ENCODE results near the gene PLP2.
A peak's percentile ranks its signal among the peaks of the same experiment; 100 is the strongest.

The PLP2 gene

GRCh38 chrX:49204017-49204416, 32.3 kb downstream of the PLP2 start:
- H2BK120ac ChIP-seq (ENCODE audit: low read depth, low read length), result no peak overlapping the region
- no peak overlapping the region for H2BK15ac ChIP-seq (replicated peaks; ENCODE audit: low read depth)
- no peak overlapping the region for H2AK5ac ChIP-seq (ENCODE audit: low read length)
- no peaks in the 10 kb centered on the region for H3K36me3 ChIP-seq (ENCODE audit: control insufficient read depth, insufficient read depth, low read length)
- H3K4me1 ChIP-seq (ENCODE audit: control insufficient read depth, low read depth, low read length), result no peaks in the 10 kb centered on the region
- WGBS (ENCODE audit: extremely low coverage, insufficient coverage, low lambda C conversion rate), result no CpG with 5 or more reads among the region's 6 CpGs
- no peak overlapping the region for H4K8ac ChIP-seq (ENCODE audit: low read depth, low read length)
- H4K5ac ChIP-seq (ENCODE audit: low read length), result no peak overlapping the region
- no peak for DNase-seq
- no peak overlapping the region for H3K4me2 ChIP-seq (ENCODE audit: low read length)
- no peaks in the 10 kb centered on the region for H3K27me3 ChIP-seq (ENCODE audit: insufficient read depth, low read length, poor library complexity)
- H2BK5ac ChIP-seq (ENCODE audit: low read length), result no peak overlapping the region
- no peaks in the 10 kb centered on the region for H3K79me2 ChIP-seq (ENCODE audit: control insufficient read depth, insufficient read depth, low read length)
- no peaks in the 10 kb centered on the region for H3K79me1 ChIP-seq (ENCODE audit: low read length)
- H3K4me3 ChIP-seq (ENCODE audit: low read length), result no peak overlapping the region
- H3K4ac ChIP-seq (ENCODE audit: low read depth, low read length), result no peak overlapping the region
- no peak overlapping the region for H3K27ac ChIP-seq (ENCODE audit: low read depth, low read length)
- H3K18ac ChIP-seq (ENCODE audit: low read length), result no peak overlapping the region
- no peak overlapping the region for H3K9ac ChIP-seq (ENCODE audit: low read length)
- H3K23ac ChIP-seq (ENCODE audit: low read length), result no peak overlapping the region
- no peak overlapping the region for H3K56ac ChIP-seq (ENCODE audit: low read length)

GRCh38 chrX:49204709-49205108, 33.0 kb downstream of the PLP2 start:
- Histone ChIP-seq H2AK5ac (ENCODE audit: low read length) (no peak overlapping the region), H4K5ac (ENCODE audit: low read length) (no peak overlapping the region), H3K18ac (ENCODE audit: low read length) (no peak overlapping the region), H3K79me2 (ENCODE audit: control insufficient read depth, insufficient read depth, low read length) (no peaks in the 10 kb centered on the region), H2BK5ac (ENCODE audit: low read length) (no peak overlapping the region), H3K4me3 (ENCODE audit: low read length) (no peak overlapping the region), H3K56ac (ENCODE audit: low read length) (no peak overlapping the region), H3K4ac (ENCODE audit: low read depth, low read length) (no peak overlapping the region), H3K4me2 (ENCODE audit: low read length) (no peak overlapping the region), H3K27ac (ENCODE audit: low read depth, low read length) (no peak overlapping the region), H2BK15ac (replicated peaks; ENCODE audit: low read depth) (no peak overlapping the region), H3K36me3 (ENCODE audit: control insufficient read depth, insufficient read depth, low read length) (no peaks in the 10 kb centered on the region), H3K9ac (ENCODE audit: low read length) (no peak overlapping the region), H3K23ac (ENCODE audit: low read length) (no peak overlapping the region), H3K27me3 (ENCODE audit: insufficient read depth, low read length, poor library complexity) (no peaks in the 10 kb centered on the region), H3K79me1 (ENCODE audit: low read length) (no peaks in the 10 kb centered on the region), H3K4me1 (ENCODE audit: control insufficient read depth, low read depth, low read length) (no peaks in the 10 kb centered on the region), H2BK120ac (ENCODE audit: low read depth, low read length) (no peak overlapping the region), H4K8ac (ENCODE audit: low read depth, low read length) (no peak overlapping the region)
- WGBS (ENCODE audit: extremely low coverage, insufficient coverage, low lambda C conversion rate), result no CpG with 5 or more reads among the region's 4 CpGs
- no peak for DNase-seq

GRCh38 chrX:49205443-49205842, 33.7 kb downstream of the PLP2 start:
- WGBS (ENCODE audit: extremely low coverage, insufficient coverage, low lambda C conversion rate), result no CpG with 5 or more reads among the region's 13 CpGs
- H3K4me1 ChIP-seq (ENCODE audit: control insufficient read depth, low read depth, low read length), result no peaks in the 10 kb centered on the region

GRCh38 chrX:49206543-49206942, 34.8 kb downstream of the PLP2 start:
- Histone ChIP-seq H2BK15ac (replicated peaks; ENCODE audit: low read depth) (no peak overlapping the region), H3K27me3 (ENCODE audit: insufficient read depth, low read length, poor library complexity) (no peaks in the 10 kb centered on the region), H3K18ac (ENCODE audit: low read length) (no peak overlapping the region), H2BK5ac (ENCODE audit: low read length) (no peak overlapping the region), H3K27ac (ENCODE audit: low read depth, low read length) (no peak overlapping the region), H3K4me3 (ENCODE audit: low read length) (no peak overlapping the region), H3K23ac (ENCODE audit: low read length) (no peak overlapping the region), H4K5ac (ENCODE audit: low read length) (no peak overlapping the region), H4K8ac (ENCODE audit: low read depth, low read length) (no peak overlapping the region), H3K4me1 (ENCODE audit: control insufficient read depth, low read depth, low read length) (no peaks in the 10 kb centered on the region), H3K4ac (ENCODE audit: low read depth, low read length) (no peak overlapping the region), H3K36me3 (ENCODE audit: control insufficient read depth, insufficient read depth, low read length) (no peaks in the 10 kb centered on the region), H2AK5ac (ENCODE audit: low read length) (no peak overlapping the region), H3K56ac (ENCODE audit: low read length) (no peak overlapping the region), H3K4me2 (ENCODE audit: low read length) (no peak overlapping the region), H3K79me1 (ENCODE audit: low read length) (no peaks in the 10 kb centered on the region), H3K79me2 (ENCODE audit: control insufficient read depth, insufficient read depth, low read length) (no peaks in the 10 kb centered on the region), H2BK120ac (ENCODE audit: low read depth, low read length) (no peak overlapping the region), H3K9ac (ENCODE audit: low read length) (no peak overlapping the region)
- DNase-seq, result no peak
- WGBS (ENCODE audit: extremely low coverage, insufficient coverage, low lambda C conversion rate), result no CpG with 5 or more reads among the region's 8 CpGs

More at GRCh38 chrX:49205443-49205842, 33.7 kb downstream of the PLP2 start:
- Histone ChIP-seq H2AK5ac (ENCODE audit: low read length) (no peak overlapping the region), H3K36me3 (ENCODE audit: control insufficient read depth, insufficient read depth, low read length) (no peaks in the 10 kb centered on the region), H3K79me2 (ENCODE audit: control insufficient read depth, insufficient read depth, low read length) (no peaks in the 10 kb centered on the region), H4K8ac (ENCODE audit: low read depth, low read length) (no peak overlapping the region), H3K4ac (ENCODE audit: low read depth, low read length) (no peak overlapping the region), H2BK5ac (ENCODE audit: low read length) (no peak overlapping the region), H2BK120ac (ENCODE audit: low read depth, low read length) (no peak overlapping the region), H3K23ac (ENCODE audit: low read length) (no peak overlapping the region), H3K18ac (ENCODE audit: low read length) (no peak overlapping the region), H2BK15ac (replicated peaks; ENCODE audit: low read depth) (no peak overlapping the region), H3K27ac (ENCODE audit: low read depth, low read length) (no peak overlapping the region), H4K5ac (ENCODE audit: low read length) (no peak overlapping the region), H3K4me3 (ENCODE audit: low read length) (no peak overlapping the region), H3K4me2 (ENCODE audit: low read length) (no peak overlapping the region), H3K79me1 (ENCODE audit: low read length) (no peaks in the 10 kb centered on the region), H3K56ac (ENCODE audit: low read length) (no peak overlapping the region), H3K27me3 (ENCODE audit: insufficient read depth, low read length, poor library complexity) (no peaks in the 10 kb centered on the region), H3K9ac (ENCODE audit: low read length) (no peak overlapping the region)
- no peak for DNase-seq

GRCh38 chrX:49208399-49208798, 36.7 kb downstream of the PLP2 start:
- Histone ChIP-seq H3K9ac (ENCODE audit: low read length) (no peak overlapping the region), H2AK5ac (ENCODE audit: low read length) (no peak overlapping the region), H4K5ac (ENCODE audit: low read length) (no peak overlapping the region), H4K8ac (ENCODE audit: low read depth, low read length) (no peak overlapping the region), H3K23ac (ENCODE audit: low read length) (no peak overlapping the region), H3K4me1 (ENCODE audit: control insufficient read depth, low read depth, low read length) (no peaks in the 10 kb centered on the region), H3K27ac (ENCODE audit: low read depth, low read length) (no peak overlapping the region), H2BK5ac (ENCODE audit: low read length) (no peak overlapping the region), H3K36me3 (ENCODE audit: control insufficient read depth, insufficient read depth, low read length) (no peaks in the 10 kb centered on the region), H3K4ac (ENCODE audit: low read depth, low read length) (no peak overlapping the region), H3K4me3 (ENCODE audit: low read length) (no peak overlapping the region), H3K18ac (ENCODE audit: low read length) (no peak overlapping the region), H3K79me1 (ENCODE audit: low read length) (no peaks in the 10 kb centered on the region), H3K79me2 (ENCODE audit: control insufficient read depth, insufficient read depth, low read length) (no peaks in the 10 kb centered on the region), H3K27me3 (ENCODE audit: insufficient read depth, low read length, poor library complexity) (no peaks in the 10 kb centered on the region), H2BK15ac (replicated peaks; ENCODE audit: low read depth) (no peak overlapping the region), H3K4me2 (ENCODE audit: low read length) (no peak overlapping the region), H3K56ac (ENCODE audit: low read length) (no peak overlapping the region), H2BK120ac (ENCODE audit: low read depth, low read length) (no peak overlapping the region)
- no peak for DNase-seq
- no CpG with 5 or more reads among the region's 5 CpGs for WGBS (ENCODE audit: extremely low coverage, insufficient coverage, low lambda C conversion rate)

GRCh38 chrX:49209434-49210251, 37.9 kb downstream of the PLP2 start:
- H3K23ac ChIP-seq (ENCODE audit: low read length), result no peak overlapping the region
- peak overlapping the region; percentile 32 for H3K9ac ChIP-seq (ENCODE audit: low read length)
- no peaks in the 10 kb centered on the region for H3K27me3 ChIP-seq (ENCODE audit: insufficient read depth, low read length, poor library complexity)
- H3K4me1 ChIP-seq (ENCODE audit: control insufficient read depth, low read depth, low read length), result no peaks in the 10 kb centered on the region
- H4K8ac ChIP-seq (ENCODE audit: low read depth, low read length), result no peak overlapping the region
- WGBS (ENCODE audit: extremely low coverage, insufficient coverage, low lambda C conversion rate), result no CpG with 5 or more reads among the region's 28 CpGs
- H3K27ac ChIP-seq (ENCODE audit: low read depth, low read length), result no peak overlapping the region
- no peaks in the 10 kb centered on the region for H3K36me3 ChIP-seq (ENCODE audit: control insufficient read depth, insufficient read depth, low read length)
- H2BK15ac ChIP-seq (replicated peaks; ENCODE audit: low read depth), result no peak overlapping the region
- H4K5ac ChIP-seq (ENCODE audit: low read length), result no peak overlapping the region
- no peak overlapping the region for H2AK5ac ChIP-seq (ENCODE audit: low read length)
- H3K79me1 ChIP-seq (ENCODE audit: low read length), result no peaks in the 10 kb centered on the region
- peak; percentile 83 for DNase-seq
- H3K56ac ChIP-seq (ENCODE audit: low read length), result peak overlapping the region; percentile 60
- no peak overlapping the region for H3K4me3 ChIP-seq (ENCODE audit: low read length)
- H3K4ac ChIP-seq (ENCODE audit: low read depth, low read length), result no peak overlapping the region
- H2BK120ac ChIP-seq (ENCODE audit: low read depth, low read length), result no peak overlapping the region
- no peak overlapping the region for H3K4me2 ChIP-seq (ENCODE audit: low read length)
- no peak overlapping the region for H2BK5ac ChIP-seq (ENCODE audit: low read length)
- no peak overlapping the region for H3K18ac ChIP-seq (ENCODE audit: low read length)
- no peaks in the 10 kb centered on the region for H3K79me2 ChIP-seq (ENCODE audit: control insufficient read depth, insufficient read depth, low read length)

All from mesendoderm (in vitro differentiated cells).